HEK293T (cell line): Measurements from ENCODE around the gene SLC28A3.

ENCODE experiments used
- ARNT ChIP-seq: fragments of 450-650 bp; IDR thresholded peaks from 2 replicates; pipeline ENCODE4 v1.6.1; 2017; ENCODE audit warnings: mild to moderate bottlenecking
- BHLHE40 ChIP-seq: fragments of 450-650 bp; IDR thresholded peaks from 2 replicates; pipeline ENCODE4 v1.6.1; 2016; ENCODE audit warnings: mild to moderate bottlenecking, moderate library complexity, borderline replicate concordance
- SP1 ChIP-seq: fragments of 450-650 bp; IDR thresholded peaks from 2 replicates; pipeline ENCODE4 v1.6.1; 2017
- SUZ12 ChIP-seq: fragments of 450-650 bp; IDR thresholded peaks from 2 replicates; pipeline ENCODE4 v1.6.1; 2016; ENCODE audit warnings: mild to moderate bottlenecking
- ZNF384 ChIP-seq: fragments of 450-650 bp; IDR thresholded peaks from 2 replicates; pipeline ENCODE4 v1.6.1; 2016
- TF ChIP-seq, protein P1 (sequence below): fragments of 450-650 bp; IDR thresholded peaks from 2 replicates; pipeline ENCODE4 v1.6.1; 2016

DNA sequence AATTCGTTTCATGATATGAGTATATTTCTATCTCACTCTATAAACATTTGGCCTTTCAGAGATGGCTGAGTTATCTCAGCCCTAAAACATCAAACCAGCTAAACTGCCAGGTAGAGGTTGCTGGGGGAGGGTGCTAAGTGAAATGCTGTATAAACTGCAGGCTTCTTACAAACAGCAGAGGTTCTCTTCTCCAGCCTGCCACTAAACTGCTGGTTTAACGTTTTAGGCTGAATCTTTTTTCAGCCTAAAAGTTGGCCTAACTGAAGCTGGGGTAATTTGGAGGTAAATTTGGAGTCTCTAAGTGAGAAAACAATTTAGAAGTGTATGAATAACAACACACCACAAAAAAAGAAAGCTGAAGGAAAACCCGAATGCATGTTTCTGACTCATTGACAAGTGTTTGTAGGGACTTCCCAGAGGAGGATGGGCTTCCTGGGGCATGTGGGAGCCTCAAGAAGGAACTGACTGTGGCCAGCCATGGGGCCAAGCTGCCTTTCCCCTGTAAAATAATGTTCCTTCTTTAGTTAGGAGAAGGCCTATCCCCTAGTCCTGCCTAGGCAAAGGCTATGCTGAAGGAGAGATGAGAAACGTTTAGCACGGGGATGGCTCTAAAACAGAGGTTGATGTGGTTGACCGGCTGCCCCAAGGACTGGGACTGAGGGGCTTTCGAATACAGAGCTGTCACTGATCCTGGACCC is 44.3 kb downstream of the SLC28A3 start:
- TF ChIP-seq BHLHE40 (no peak), SUZ12 (no peak), SP1 (no peak), ARNT (no peak), ZNF384 (no peak)
- TF ChIP-seq, protein P1, sequence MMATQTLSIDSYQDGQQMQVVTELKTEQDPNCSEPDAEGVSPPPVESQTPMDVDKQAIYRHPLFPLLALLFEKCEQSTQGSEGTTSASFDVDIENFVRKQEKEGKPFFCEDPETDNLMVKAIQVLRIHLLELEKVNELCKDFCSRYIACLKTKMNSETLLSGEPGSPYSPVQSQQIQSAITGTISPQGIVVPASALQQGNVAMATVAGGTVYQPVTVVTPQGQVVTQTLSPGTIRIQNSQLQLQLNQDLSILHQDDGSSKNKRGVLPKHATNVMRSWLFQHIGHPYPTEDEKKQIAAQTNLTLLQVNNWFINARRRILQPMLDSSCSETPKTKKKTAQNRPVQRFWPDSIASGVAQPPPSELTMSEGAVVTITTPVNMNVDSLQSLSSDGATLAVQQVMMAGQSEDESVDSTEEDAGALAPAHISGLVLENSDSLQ, result no peak
